ENCODE measurements around the gene PLXNB1. TPM values are rescaled to one million over a fixed set of nuclear protein-coding genes. Genes with fewer than 3 reads are reported as not detected.

PLXNB1 gene
- total and polyA plus RNA-seq, 7 donors, result 2.3 to 6.1 (median 2.5) TPM

DNA sequence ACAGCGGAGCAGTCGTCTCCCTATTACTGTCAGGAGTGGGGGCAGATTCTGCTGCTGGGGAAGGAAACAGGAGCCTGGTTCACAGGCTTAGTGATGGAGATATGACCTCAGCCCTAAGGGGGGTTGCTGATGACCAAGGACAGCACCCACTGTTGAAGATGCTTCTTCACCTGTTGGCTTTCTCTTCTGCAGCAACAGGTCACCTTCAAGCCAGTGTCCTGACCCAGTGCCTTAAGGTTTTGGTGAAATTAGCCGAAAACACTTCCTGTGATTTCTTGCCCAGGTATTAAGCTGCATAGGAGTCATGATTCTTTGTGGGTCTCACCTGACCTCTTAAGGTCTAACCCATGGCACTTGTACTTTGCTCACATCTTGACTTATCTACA, 30.6 kb upstream of the PLXNB1 start:
- DNase-seq (no peak), ATAC-seq (no peak)
- no peaks in the 10 kb centered on the region for H3K9me3 ChIP-seq
- H3K4me3 ChIP-seq, result no peak overlapping the region
- TF ChIP-seq, protein P1, sequence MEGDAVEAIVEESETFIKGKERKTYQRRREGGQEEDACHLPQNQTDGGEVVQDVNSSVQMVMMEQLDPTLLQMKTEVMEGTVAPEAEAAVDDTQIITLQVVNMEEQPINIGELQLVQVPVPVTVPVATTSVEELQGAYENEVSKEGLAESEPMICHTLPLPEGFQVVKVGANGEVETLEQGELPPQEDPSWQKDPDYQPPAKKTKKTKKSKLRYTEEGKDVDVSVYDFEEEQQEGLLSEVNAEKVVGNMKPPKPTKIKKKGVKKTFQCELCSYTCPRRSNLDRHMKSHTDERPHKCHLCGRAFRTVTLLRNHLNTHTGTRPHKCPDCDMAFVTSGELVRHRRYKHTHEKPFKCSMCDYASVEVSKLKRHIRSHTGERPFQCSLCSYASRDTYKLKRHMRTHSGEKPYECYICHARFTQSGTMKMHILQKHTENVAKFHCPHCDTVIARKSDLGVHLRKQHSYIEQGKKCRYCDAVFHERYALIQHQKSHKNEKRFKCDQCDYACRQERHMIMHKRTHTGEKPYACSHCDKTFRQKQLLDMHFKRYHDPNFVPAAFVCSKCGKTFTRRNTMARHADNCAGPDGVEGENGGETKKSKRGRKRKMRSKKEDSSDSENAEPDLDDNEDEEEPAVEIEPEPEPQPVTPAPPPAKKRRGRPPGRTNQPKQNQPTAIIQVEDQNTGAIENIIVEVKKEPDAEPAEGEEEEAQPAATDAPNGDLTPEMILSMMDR (IDR thresholded peaks at IDR 0.05), result no peak
- H3K36me3 ChIP-seq (ENCODE audit: insufficient read depth in 1 of 2, low read depth in 1 of 2), result peaks cover 4 to 70% of the 10 kb centered on the region in 2 donors
- intact Hi-C loops (cut with DNase I), result loop anchor here in 1 of 2 donors (10.0 kb wide), 1 partner anchor 224 kb away; the partner anchor contains the start of gene NCKIPSD
- WGBS, 3 donors, result 88 to 91% (median 89%) methylated on average over 3 of the region's 3 CpGs
- H3K27me3 ChIP-seq (ENCODE audit: insufficient read depth in 3 of 3, low read length in 2 of 3), result no peaks in the 10 kb centered on the region
- H3K4me1 ChIP-seq, result peaks cover 6% of the 10 kb centered on the region
- no peak overlapping the region for H3K27ac ChIP-seq

DNA sequence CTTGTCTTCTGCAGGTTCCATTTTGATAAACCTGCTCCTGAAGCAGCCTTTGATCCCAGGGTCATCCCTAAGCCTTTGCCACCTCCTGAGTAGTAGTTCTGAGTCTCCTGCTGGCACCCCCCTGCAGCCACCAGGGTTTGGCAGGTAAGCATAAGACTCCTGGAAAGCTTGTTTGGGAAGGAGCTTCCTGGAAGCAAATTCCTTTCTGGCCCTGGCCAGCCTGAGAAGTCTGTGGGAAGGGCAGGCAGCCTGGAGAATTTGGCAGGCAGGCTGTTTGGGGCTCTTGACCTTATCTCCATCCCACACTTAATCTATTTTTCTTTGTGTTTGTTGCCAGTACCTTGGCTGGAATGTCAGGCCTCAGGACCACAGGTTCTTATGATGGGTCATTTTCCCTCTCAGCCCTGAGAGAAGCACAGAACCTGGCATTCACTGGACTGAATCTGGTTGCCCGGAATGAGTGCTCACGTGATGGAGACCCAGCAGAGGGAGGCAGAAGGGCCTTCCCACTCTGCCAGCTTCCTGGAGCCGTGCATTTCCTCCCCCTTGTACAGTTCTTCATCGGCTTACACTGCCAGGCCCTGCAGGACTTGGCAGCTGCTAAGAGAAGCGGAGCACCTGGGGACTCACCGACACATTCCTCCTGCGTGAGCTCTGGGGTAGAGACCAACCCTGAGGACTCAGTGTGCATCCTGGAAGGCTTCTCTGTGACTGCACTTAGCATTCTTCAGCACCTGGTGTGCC, 30.1 kb upstream of the PLXNB1 start:
- intact Hi-C loops (cut with DNase I), result loop anchor here in 1 of 2 donors (10.0 kb wide), 1 partner anchor 225 kb away; the partner anchor contains the start of gene NCKIPSD
- TF ChIP-seq, protein P1 (IDR thresholded peaks at IDR 0.05), result no peak
- H3K27me3 ChIP-seq (ENCODE audit: insufficient read depth in 3 of 3, low read length in 2 of 3), result no peaks in the 10 kb centered on the region
- ATAC-seq (no peak), DNase-seq (no peak)
- H3K9me3 ChIP-seq, result no peaks in the 10 kb centered on the region
- H3K27ac ChIP-seq, result no peak overlapping the region
- peaks cover 4 to 76% of the 10 kb centered on the region in 2 donors for H3K36me3 ChIP-seq (ENCODE audit: insufficient read depth in 1 of 2, low read depth in 1 of 2)
- H3K4me3 ChIP-seq, result no peak overlapping the region
- WGBS, 3 donors, result 71 to 80% (median 73%) methylated on average over 7 of the region's 7 CpGs
- H3K4me1 ChIP-seq, result peaks cover 1% of the 10 kb centered on the region

DNA sequence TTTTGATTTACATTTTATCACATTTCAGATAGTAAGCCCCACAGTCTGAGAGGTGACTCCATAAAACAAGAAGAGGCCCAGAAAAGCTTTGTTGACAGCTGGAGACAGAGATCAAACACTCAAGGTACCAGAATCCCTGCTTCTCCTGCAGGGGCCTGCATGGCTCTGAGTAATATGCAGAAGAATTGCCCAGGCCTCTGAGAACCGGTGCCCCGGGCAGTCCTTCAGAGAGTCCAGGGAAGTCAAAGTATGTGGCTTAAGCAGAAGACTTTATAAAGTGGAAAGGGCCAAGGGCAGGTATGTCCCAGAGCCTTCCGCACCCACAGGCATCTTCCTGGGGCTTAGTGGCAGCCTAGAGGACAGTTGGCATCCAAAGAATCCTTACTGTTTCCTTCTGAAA, 29.4 kb upstream of the PLXNB1 start:
- intact Hi-C loops (cut with DNase I), result no loop called here
- DNase-seq, result no peak
- Histone ChIP-seq H3K4me1 (no peaks in the 10 kb centered on the region), H3K27ac (no peak overlapping the region), H3K36me3 (ENCODE audit: insufficient read depth in 1 of 2, low read depth in 1 of 2) (peaks cover 4 to 78% of the 10 kb centered on the region in 2 donors), H3K4me3 (no peak overlapping the region), H3K27me3 (ENCODE audit: insufficient read depth in 3 of 3, low read length in 2 of 3) (no peaks in the 10 kb centered on the region), H3K9me3 (no peaks in the 10 kb centered on the region)
- 94 to 97% (median 95%) methylated on average over 3 of the region's 3 CpGs for WGBS, 3 donors
- ATAC-seq, result no peak
- TF ChIP-seq, protein P1 (IDR thresholded peaks at IDR 0.05), result no peak

DNA sequence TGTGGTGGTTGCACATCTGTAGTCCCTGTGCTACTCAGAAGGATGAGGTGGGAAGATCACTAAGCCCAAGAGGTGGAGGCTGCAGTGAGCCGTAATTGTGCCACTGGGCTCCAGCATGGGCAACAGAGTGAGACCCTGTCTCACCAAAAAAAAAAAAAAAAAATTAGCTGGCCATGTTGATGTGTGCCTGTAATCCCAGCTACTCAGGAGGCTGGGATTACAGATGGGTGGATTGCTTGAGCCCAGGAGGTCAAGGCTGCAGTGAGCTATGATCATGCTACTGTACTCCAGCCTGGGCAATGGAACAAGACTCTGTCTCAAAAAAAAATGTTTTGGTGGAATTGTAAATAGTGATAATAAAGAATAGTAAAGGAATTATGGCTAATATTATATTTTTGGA, 26.6 kb upstream of the PLXNB1 start:
- intact Hi-C loops (cut with DNase I), result no loop called here
- Histone ChIP-seq H3K36me3 (ENCODE audit: insufficient read depth in 1 of 2, low read depth in 1 of 2) (peaks cover 7 to 100% of the 10 kb centered on the region in 2 donors), H3K9me3 (no peaks in the 10 kb centered on the region), H3K4me1 (no peaks in the 10 kb centered on the region), H3K27ac (no peak overlapping the region), H3K4me3 (no peak overlapping the region), H3K27me3 (ENCODE audit: insufficient read depth in 3 of 3, low read length in 2 of 3) (no peaks in the 10 kb centered on the region)
- ATAC-seq (no peak), DNase-seq (no peak)
- TF ChIP-seq, protein P1 (IDR thresholded peaks at IDR 0.05), result no peak
- 91 to 100% (median 94%) methylated on average over 1 of the region's 1 CpG for WGBS, 3 donors

All from psoas muscle (tissue), 8 donors.